PC-3 (cell line): ENCODE results near the gene FAM107B.

ENCODE experiments used
- CTCF ChIP-seq: fragments of 300-600 bp; sonication (generic); conservative IDR thresholded peaks from 2 replicates; pipeline ENCODE4 v1.5.1; 2017; ENCODE audit warnings: antibody characterized with exemption, low read depth, mild to moderate bottlenecking, low read length
- EZH2phosphoT487 ChIP-seq: fragments of 300-600 bp; sonication (generic); IDR thresholded peaks from 2 replicates; pipeline ENCODE4 v1.6.1; 2018; ENCODE audit warnings: mild to moderate bottlenecking, antibody characterized with exemption, low read length, borderline replicate concordance

- TF ChIP-seq CTCF = no peak
- no peak for TF ChIP-seq EZH2phosphoT487
These were observed 91.4 kb downstream of the FAM107B start for GRCh38 chr10:14683256-14683655.
